GM18507 (cell line): ENCODE results near the gene CSTB.

Experiments used
- DNase-seq: peaks from one replicate; pipeline ENCODE4 v3.0.0; 2011; ENCODE audit warnings: low read depth; ENCODE audit not compliant: insufficient read length; ENCODE audit errors: extremely low spot score
- FAIRE-seq: peaks from 2 replicates; lab custom pipeline; 2011; peaks lifted over from hg19 to GRCh38; lab: Jason Lieb, UNC

The CSTB gene

DNA sequence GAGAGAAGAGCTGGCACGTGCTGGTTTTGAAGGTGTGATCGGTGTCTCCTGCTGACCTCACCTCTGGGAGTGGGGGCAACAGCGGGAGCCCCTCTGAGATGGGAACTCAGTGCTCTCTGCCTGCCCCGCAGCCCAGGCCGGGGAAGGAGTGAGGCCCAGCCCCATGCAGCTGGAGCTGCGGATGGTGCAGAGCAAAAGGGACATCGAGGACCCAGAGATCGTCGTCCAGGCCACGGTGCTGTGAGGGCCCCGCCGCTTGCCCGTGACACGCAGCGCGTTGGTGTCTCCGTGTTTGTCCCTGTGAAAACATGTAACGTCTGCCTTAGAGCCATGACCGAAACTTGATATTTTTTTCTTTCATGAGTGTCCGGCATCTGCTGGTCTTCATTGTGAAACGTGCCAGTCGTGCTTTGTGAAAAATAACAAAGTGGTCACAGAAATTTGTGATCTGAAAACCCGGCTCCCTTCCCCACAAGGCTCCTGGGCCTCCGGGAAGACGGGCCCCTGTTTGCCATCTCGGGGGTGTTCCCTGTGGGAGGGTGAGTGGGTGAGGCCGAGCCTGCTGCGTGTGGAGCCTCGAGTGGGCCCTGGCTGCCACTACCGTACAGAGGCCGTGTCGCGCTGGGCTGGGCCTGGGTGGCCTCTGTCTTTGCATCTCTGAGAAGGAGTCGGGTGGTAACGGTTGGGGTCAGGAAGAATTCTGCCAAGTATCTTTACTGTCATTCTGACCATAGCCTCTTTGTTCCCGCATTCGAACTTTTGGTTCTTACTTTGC, 20.1 kb downstream of the CSTB start:
- no peak for DNase-seq
- no peak for FAIRE-seq

- DNase-seq (no peak), FAIRE-seq (no peak)
Measured at GRCh38 chr21:43754948-43755781, 20.9 kb downstream of the CSTB start.

DNA sequence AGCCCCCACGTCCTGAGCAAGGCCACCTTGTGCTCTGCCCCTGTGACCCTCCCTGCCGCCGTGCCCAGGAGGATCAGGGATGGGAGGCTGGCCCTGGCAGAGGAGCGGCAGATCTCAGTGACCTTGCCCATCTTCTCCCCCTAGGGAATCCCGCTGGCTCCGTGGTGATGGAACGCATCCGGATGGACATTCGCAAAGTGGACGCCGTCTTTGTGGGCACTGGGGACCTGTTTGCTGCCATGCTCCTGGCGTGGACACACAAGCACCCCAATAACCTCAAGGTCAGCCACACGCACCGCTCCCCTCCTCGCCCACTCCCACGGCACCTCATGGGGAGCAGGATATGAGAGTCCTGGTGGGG, 22.7 kb downstream of the CSTB start:
- FAIRE-seq, result no peak
- DNase-seq, result no peak

- no peak for DNase-seq
- no peak for FAIRE-seq
Measured at GRCh38 chr21:43752758-43753438, 23.2 kb downstream of the CSTB start.

- no peak for DNase-seq
- FAIRE-seq, result no peak
Measured at GRCh38 chr21:43751955-43752591, 24.0 kb downstream of the CSTB start.

DNA sequence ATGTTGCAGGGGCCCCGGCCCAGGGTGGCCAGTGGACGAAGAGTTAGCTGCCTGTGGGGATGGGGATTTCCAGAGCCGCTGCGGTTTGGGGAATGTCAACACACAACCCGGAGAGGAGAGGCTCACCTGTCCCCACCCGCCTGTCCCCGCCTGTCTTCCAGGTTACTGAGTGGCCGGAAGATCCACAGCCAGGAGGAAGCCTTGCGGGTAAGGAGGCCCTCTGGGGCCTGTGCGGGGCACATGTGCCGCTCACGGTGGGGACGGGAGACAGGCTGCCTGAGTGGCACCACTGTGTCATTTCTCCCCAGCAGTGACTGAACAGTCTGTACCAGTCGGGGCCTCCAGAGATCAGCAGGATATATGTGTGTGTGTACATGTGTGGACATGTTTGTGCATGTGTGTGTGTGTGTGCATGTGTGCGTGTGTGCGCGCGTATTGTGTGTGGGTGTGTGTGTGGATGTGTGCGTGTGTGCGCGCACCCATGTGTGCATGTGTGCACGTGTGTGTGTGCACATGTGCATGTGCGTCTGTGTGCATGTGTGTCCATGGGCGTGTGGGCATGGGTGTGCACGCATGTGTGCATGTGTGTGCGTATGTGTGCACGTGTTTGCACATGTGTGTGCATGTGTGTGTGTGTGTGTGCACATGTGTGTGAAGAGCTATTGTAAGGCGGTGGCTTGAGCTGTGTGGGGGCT, 25.6 kb downstream of the CSTB start:
- FAIRE-seq (no peak), DNase-seq (no peak)

- FAIRE-seq (no peak), DNase-seq (no peak)
Measured at GRCh38 chr21:43749651-43750262, 26.4 kb downstream of the CSTB start.

DNA sequence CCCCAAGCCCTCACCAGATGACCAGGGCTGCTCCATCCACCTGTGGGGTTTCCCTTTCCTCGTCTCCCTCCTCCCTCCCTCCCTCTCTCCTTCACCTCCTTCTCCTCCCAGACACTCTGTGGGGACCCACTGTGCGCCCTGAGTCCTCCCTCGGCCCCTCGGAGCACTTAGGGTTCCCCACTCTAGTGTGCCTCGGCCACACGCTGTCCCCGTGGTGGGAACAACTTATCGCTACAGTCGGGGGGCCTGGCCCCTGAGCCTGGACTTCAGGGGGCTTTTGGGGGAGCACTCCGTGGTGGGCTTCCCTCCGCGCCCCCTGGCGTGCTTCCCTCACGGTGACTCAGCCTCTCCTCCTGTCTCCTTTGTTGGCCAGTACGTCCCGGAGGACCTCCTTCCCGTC, 27.5 kb downstream of the CSTB start:
- FAIRE-seq (no peak), DNase-seq (no peak)

- DNase-seq (no peak), FAIRE-seq (no peak)
Measured at GRCh38 chr21:43745772-43746517, 30.2 kb downstream of the CSTB start.

DNA sequence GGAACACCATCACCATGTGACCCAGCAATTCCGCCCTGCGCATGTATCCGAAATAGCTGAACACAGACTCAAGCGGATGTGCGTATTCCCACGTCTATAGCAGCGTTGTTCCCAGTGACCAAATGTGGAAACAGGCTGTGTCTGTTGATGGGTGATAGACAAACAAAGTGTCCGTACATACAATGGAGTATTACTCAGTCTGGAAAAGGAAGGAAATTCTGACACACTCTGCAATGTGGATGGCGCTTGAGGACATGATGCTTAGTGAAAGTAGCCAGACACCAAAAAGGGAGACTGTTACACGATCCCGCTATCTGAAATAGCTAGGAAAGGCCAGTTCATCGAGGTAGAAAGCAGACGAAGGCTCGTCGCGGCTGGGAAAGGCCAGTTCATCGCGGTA, 31.4 kb downstream of the CSTB start:
- no peak for FAIRE-seq
- DNase-seq, result no peak

GRCh38 chr21:43743947-43744346, 32.2 kb downstream of the CSTB start:
- FAIRE-seq (no peak), DNase-seq (no peak)

- DNase-seq (no peak), FAIRE-seq (no peak)
Measured at GRCh38 chr21:43741423-43742096, 34.5 kb downstream of the CSTB start.

- DNase-seq (no peak), FAIRE-seq (no peak)
Measured at GRCh38 chr21:43740497-43741156, 35.5 kb downstream of the CSTB start.

GRCh38 chr21:43739621-43740435, 36.3 kb downstream of the CSTB start:
- no peak for DNase-seq
- FAIRE-seq, result no peak

GRCh38 chr21:43737158-43737950, 38.8 kb downstream of the CSTB start:
- no peak for FAIRE-seq
- no peak for DNase-seq
